ENCODE measurements around the gene ATP10D. TPM values are rescaled to one million over a fixed set of nuclear protein-coding genes. Genes with fewer than 3 reads are reported as not detected.

Gene ATP10D
- total and polyA plus RNA-seq, 9 of the 15 experiments (the other 6 are each of a cell fraction or from before 2014, with no cell fraction given) = 0.10 to 0.36 (median 0.19) TPM; not detected in 1

GRCh38 chr4:47474799-47475198 is 10.3 kb upstream of the ATP10D start:
- H3K9me1 ChIP-seq (ENCODE audit: control insufficient read depth, insufficient read depth, low read length) = no peaks in the 10 kb centered on the region
- ChIA-PET CTCF (ENCODE audit: low intra/inter-chr PET ratio) (no interaction called here), POLR2A (no interaction called here)
- H3K9ac ChIP-seq (ENCODE audit: insufficient read depth in 1 of 2, low read depth in 2 of 2, low read length in 2 of 2) = no peak overlapping the region
- intact Hi-C loops (cut with micrococcal nuclease) (no loop called here), in situ Hi-C loops (cut with MboI) (no loop called here)
- H3K79me2 ChIP-seq (ENCODE audit: control insufficient read depth, insufficient read depth, low read length) = no peaks in the 10 kb centered on the region
- no peak overlapping the region for H3K4me2 ChIP-seq (ENCODE audit: insufficient read depth, low read length)
- no peaks in the 10 kb centered on the region for H4K20me1 ChIP-seq (replicated peaks; ENCODE audit: control insufficient read depth, insufficient read depth, low read length)
- 0% methylated on average over 4 of the region's 4 CpGs for WGBS (ENCODE audit: insufficient coverage, low coverage, missing lambda C conversion rate)
- DNase-seq (ENCODE audit: extremely low read depth in 1 of 4, low spot score in 3 of 4) (no peak), FAIRE-seq (no peak), ATAC-seq (no peak)
- H3K36me3 ChIP-seq (ENCODE audit: control insufficient read depth, insufficient read depth, low read length) = no peaks in the 10 kb centered on the region
- no peak overlapping the region for H2AFZ ChIP-seq (ENCODE audit: low read depth, low read length)
- TF ChIP-seq ZNF408 (CRISPR knock-in tag; IDR thresholded peaks at IDR 0.05; ENCODE audit: low read depth) = no peak
- no peak for TF ChIP-seq VEZF1 (CRISPR knock-in tag; IDR thresholded peaks at IDR 0.05)
- no peak for TF ChIP-seq FOXK2 (conservative IDR thresholded peaks at IDR 0.05 in 1 of 2, IDR thresholded peaks at IDR 0.05 in 1 of 2; ENCODE audit: low read depth in 2 of 2)
- no peak for TF ChIP-seq CEBPZ (IDR thresholded peaks at IDR 0.05; ENCODE audit: borderline replicate concordance, low read depth, low read length)
- no peak for TF ChIP-seq MTF1 (CRISPR knock-in tag; IDR thresholded peaks at IDR 0.05; ENCODE audit: borderline replicate concordance)
- peaks cover 5 to 15% of the 10 kb centered on the region in 2 experiments; a peak in 4 of 5 replicates for H3K27me3 ChIP-seq (ENCODE audit: control insufficient read depth in 2 of 2, insufficient read depth in 2 of 2, low read length in 2 of 2)
- H3K4me3 ChIP-seq = no peak overlapping the region
- no peak overlapping the region for H3K27ac ChIP-seq (ENCODE audit: extremely low read depth, low read depth, low read length)
- no peaks in the 10 kb centered on the region for H3K9me3 ChIP-seq (replicated peaks; ENCODE audit: control insufficient read depth, insufficient read depth, low read depth, low read length)
- H3K4me1 ChIP-seq (replicated peaks in 1 of 2; ENCODE audit: control insufficient read depth in 2 of 2, insufficient read depth in 2 of 2, low read length in 2 of 2) = no peaks in the 10 kb centered on the region
- BruUV-seq (replicated peaks) = no TSS peak
